Measurements from ENCODE around the gene VEGFB. TPM values are rescaled to one million over a fixed set of nuclear protein-coding genes. Genes with fewer than 3 reads are reported as not detected.

VEGFB gene
- total RNA-seq, 1 experiment from 2014 or later: 47.5 TPM

- no peak for DNase-seq (ENCODE audit: low read depth, low spot score)
- ChIA-PET POLR2A (interaction anchor here (0.6 to 1.8 kb wide), 24 partner anchors 8 to 489 kb away, joined by 3 to 12 read pairs (median 4); partner anchors contain the start of genes ESRRA, PRDX5 and TRMT112), RAD21 (ENCODE audit: low non-redundant PET in 1 of 2, low total read pairs in 2 of 2, uncharacterized antibody in 2 of 2, unreplicated experiment in 2 of 2) (interaction anchor here in 1 of 2 experiments (0.6 to 1.0 kb wide), 2 partner anchors 19 to 169 kb away, joined by 3 read pairs; no protein-coding TSS in a partner anchor), CTCF (interaction anchor here (0.7 to 2.3 kb wide), 6 partner anchors 19 to 171 kb away, joined by 3 to 15 read pairs (median 3); no protein-coding TSS in a partner anchor)
- Histone ChIP-seq H3K79me2 (ENCODE audit: insufficient read depth, low read length) (peaks cover 26% of the 10 kb centered on the region), H3K9me3 (ENCODE audit: control insufficient read depth in 1 of 2, insufficient read depth in 1 of 2, low read depth in 1 of 2, low read length in 2 of 2) (no peaks in the 10 kb centered on the region), H4K20me1 (ENCODE audit: insufficient read depth) (peaks cover 12% of the 10 kb centered on the region), H3K4me2 (ENCODE audit: low read length) (peak overlapping the region; percentile 90), H2AFZ (ENCODE audit: low read depth, low read length, poor library complexity, severe bottlenecking) (no peak overlapping the region), H3K27me3 (ENCODE audit: insufficient read depth, low read length) (no peaks in the 10 kb centered on the region), H3K27ac (ENCODE audit: low read depth, low read length) (peak overlapping the region; percentile 90), H3K36me3 (ENCODE audit: control insufficient read depth in 1 of 2, insufficient read depth in 2 of 2, low read length in 2 of 2) (peaks cover 3 to 15% of the 10 kb centered on the region in 2 experiments; a peak in 3 of 4 replicates), H3K9ac (ENCODE audit: low read length) (peak overlapping the region; percentile 87), H3K4me1 (ENCODE audit: control insufficient read depth in 1 of 2, insufficient read depth in 2 of 2, low read length in 2 of 2) (peaks cover 27 to 52% of the 10 kb centered on the region in 2 experiments), H3K9me2 (ENCODE audit: insufficient read depth) (no peaks in the 10 kb centered on the region), H3K4me3 (replicated peaks in 1 of 2; ENCODE audit: low read depth in 1 of 2, low read length in 2 of 2) (peak overlapping the region; percentile 81 to 88)
- peak; percentile 35 for ATAC-seq
- BruUV-seq (replicated peaks): TSS peak; percentile 76
- peak; percentile 15 for TF ChIP-seq YY1 (IDR thresholded peaks at IDR 0.05; ENCODE audit: extremely low read depth, insufficient replicate concordance, low read depth, low read length)
- no peak for TF ChIP-seq ZBTB33 (IDR thresholded peaks at IDR 0.05; ENCODE audit: extremely low read depth, insufficient replicate concordance, low read length)
- no peak for TF ChIP-seq REST (IDR thresholded peaks at IDR 0.05; ENCODE audit: low read depth)
- TF ChIP-seq MAX (IDR thresholded peaks at IDR 0.05): no peak
- peak; percentile 98 for TF ChIP-seq POLR2AphosphoS5 (IDR thresholded peaks at IDR 0.05; ENCODE audit: low read depth, low read length)
- no peak for TF ChIP-seq SIN3A (IDR thresholded peaks at IDR 0.05; ENCODE audit: low read depth)
- TF ChIP-seq EZH2 (IDR thresholded peaks at IDR 0.05): no peak
- TF ChIP-seq CBX3 (IDR thresholded peaks at IDR 0.05; ENCODE audit: low read depth): no peak
- peak; percentile 90; the same call in 1 of the 2 replicates for TF ChIP-seq ZFX (IDR thresholded peaks at IDR 0.05)
- TF ChIP-seq ELF1 (IDR thresholded peaks at IDR 0.05; ENCODE audit: borderline replicate concordance, low read depth): no peak
- no peak for TF ChIP-seq ATF3 (IDR thresholded peaks at IDR 0.05)
- TF ChIP-seq POLR2A (IDR thresholded peaks at IDR 0.05; ENCODE audit: borderline replicate concordance, extremely low read depth, insufficient read depth, insufficient read length): peak; percentile 94
- no peak for TF ChIP-seq EZH2phosphoT487 (IDR thresholded peaks at IDR 0.05; ENCODE audit: borderline replicate concordance)
- peak in 2 of 3 experiments; percentile 16 to 40; a peak in 2 of 6 replicates for TF ChIP-seq CTCF (IDR thresholded peaks at IDR 0.05 in 2 of 3, conservative IDR thresholded peaks at IDR 0.05 in 1 of 3; ENCODE audit: borderline replicate concordance in 1 of 3, insufficient read depth in 1 of 3, low read depth in 2 of 3, low read length in 2 of 3)
- intact Hi-C loops (cut with micrococcal nuclease): loop anchor here (5.0 kb wide), 1 partner anchor 117 kb away; the partner anchor contains the start of gene CATSPERZ
These were observed 49.1 kb upstream of the VEGFB start for GRCh38 chr11:64185175-64185692.
